ENCODE results near the gene SRGAP2. TPM values are rescaled to one million over a fixed set of nuclear protein-coding genes. Genes with fewer than 3 reads are reported as not detected.

SRGAP2 gene
- total RNA-seq, 4 donors from 2014 or later, result 81.2 to 161 (median 113) TPM

Other genes with a start within 250 kb of the SRGAP2 start
- gene RAB7B, start 200.1 kb upstream of the SRGAP2 start, total RNA-seq, result 10 to 100 TPM in 3 of 4 donors, 1 to 10 TPM in 1; 6.0 to 37.2 (median 24.0) TPM
- not detected for gene CTSE, start 179.6 kb upstream of the SRGAP2 start, total RNA-seq
- 1 to 10 TPM in 2 of 4 donors, under 1 TPM in 1, not detected in 1; 0.93 to 9.9 (median 1.7) TPM for gene RHEX, start 150.4 kb upstream of the SRGAP2 start, total RNA-seq
- not detected for gene AVPR1B, start 86.2 kb upstream of the SRGAP2 start, total RNA-seq
- 1 to 10 TPM; 1.8 to 9.7 (median 4.9) TPM for gene FAM72A, start 702 bp upstream of the SRGAP2 start, total RNA-seq